HepG2 (cell line): ENCODE results near the gene TUBGCP3. TPM values are rescaled to one million over a fixed set of nuclear protein-coding genes. Genes with fewer than 3 reads are reported as not detected.

Source experiments
- GLI4 ChIP-seq: sonication (generic); formaldehyde crosslinking; IDR thresholded peaks from 2 replicates; pipeline ENCODE4 v1.5.1; 2020; ENCODE audit warnings: missing genetic modification reagents, mild to moderate bottlenecking, moderate library complexity, borderline replicate concordance
- JUNB ChIP-seq: sonication (generic); formaldehyde crosslinking; IDR thresholded peaks from 2 replicates; pipeline ENCODE4 v1.8.0; 2022; ENCODE audit warnings: missing genetic modification reagents, mild to moderate bottlenecking, borderline replicate concordance
- NFE2 ChIP-seq: sonication (generic); formaldehyde crosslinking; IDR thresholded peaks from 2 replicates; pipeline ENCODE4 v1.4.0; 2020; ENCODE audit warnings: missing genetic modification reagents
- SATB2 ChIP-seq: sonication (generic); formaldehyde crosslinking; IDR thresholded peaks from 2 replicates; pipeline ENCODE4 v1.5.0; 2020; ENCODE audit warnings: missing genetic modification reagents
- SNAPC2 ChIP-seq: sonication (generic); formaldehyde crosslinking; IDR thresholded peaks from 2 replicates; pipeline ENCODE4 v1.8.1; 2022; ENCODE audit warnings: mild to moderate bottlenecking, missing genetic modification reagents
- TARDBP ChIP-seq: sonication (generic); formaldehyde crosslinking; IDR thresholded peaks from 2 replicates; pipeline ENCODE4 v1.8.0; 2022; ENCODE audit warnings: mild to moderate bottlenecking, missing genetic modification reagents
- THYN1 ChIP-seq: sonication (generic); formaldehyde crosslinking; IDR thresholded peaks from 2 replicates; pipeline ENCODE4 v1.8.1; 2023; ENCODE audit warnings: low read depth, mild to moderate bottlenecking, moderate library complexity, missing genetic modification reagents, borderline replicate concordance
- ZNF138 ChIP-seq: sonication (generic); formaldehyde crosslinking; IDR thresholded peaks from 2 replicates; pipeline ENCODE4 v1.5.0; 2020; ENCODE audit warnings: mild to moderate bottlenecking, low read depth, missing genetic modification reagents
- ZNF343 ChIP-seq: sonication (generic); formaldehyde crosslinking; IDR thresholded peaks from 2 replicates; pipeline ENCODE4 v1.4.0; 2020; ENCODE audit warnings: mild to moderate bottlenecking, missing genetic modification reagents
- ZNF737 ChIP-seq: sonication (generic); formaldehyde crosslinking; IDR thresholded peaks from 2 replicates; pipeline ENCODE4 v1.5.0; 2020; ENCODE audit warnings: missing genetic modification reagents, mild to moderate bottlenecking, borderline replicate concordance
- ZNF777 ChIP-seq: sonication (generic); formaldehyde crosslinking; IDR thresholded peaks from 2 replicates; pipeline ENCODE4 v1.4.0; 2020; ENCODE audit warnings: missing genetic modification reagents
- ZNF790 ChIP-seq: sonication (generic); formaldehyde crosslinking; IDR thresholded peaks from 2 replicates; pipeline ENCODE4 v1.8.0; 2022; ENCODE audit warnings: missing genetic modification reagents, mild to moderate bottlenecking, borderline replicate concordance
- ZNF879 ChIP-seq: sonication (generic); formaldehyde crosslinking; IDR thresholded peaks from 2 replicates; pipeline ENCODE4 v1.8.1; 2023; ENCODE audit warnings: missing genetic modification reagents
- polyA plus RNA-seq, 8 experiments: library from polyadenylated mRNA; depleted of rRNA in 3 of 8; stranded (reverse) in 7 of 8; unstranded in 1 of 8; fragments of >200 nt; fragmentation: Illumina TruSeq in 4 of 8; extraction: Trizol in 4 of 8; gene quantifications; 2 replicates each; pipeline versions ENCODE4 v1.2.1 to v1.2.3, GENCODE V29; 2011 to 2016; ENCODE audit warnings: low read depth in 4 of 8, missing spikeins in 1 of 8, mixed read lengths in 1 of 8; ENCODE audit not compliant: insufficient read depth in 1 of 8
- total RNA-seq, 5 experiments: library from RNA; depleted of rRNA; stranded (reverse); fragments of >200 nt; fragmentation: Illumina TruSeq; extraction: Trizol; gene quantifications; 2 replicates each; pipeline ENCODE4 v1.2.3, GENCODE V29; 2016; ENCODE audit warnings: low read depth in 1 of 5
- TF ChIP-seq, protein P1 (sequence below): sonication (generic); formaldehyde crosslinking; IDR thresholded peaks from 2 replicates; pipeline ENCODE4 v1.4.0; 2020; ENCODE audit warnings: missing genetic modification reagents
- TF ChIP-seq, protein P2 (sequence below): IDR thresholded peaks from 2 replicates; pipeline ENCODE4 v1.6.1; 2016; ENCODE audit warnings: missing biosample characterization, missing genetic modification reagents, low read depth
- TF ChIP-seq, protein P3 (sequence below): sonication (generic); formaldehyde crosslinking; IDR thresholded peaks from 2 replicates; pipeline ENCODE4 v1.4.0; 2020; ENCODE audit warnings: mild to moderate bottlenecking, missing genetic modification reagents
- TF ChIP-seq, protein P4 (sequence below): sonication (generic); formaldehyde crosslinking; IDR thresholded peaks from 2 replicates; pipeline ENCODE4 v1.5.0; 2020; ENCODE audit warnings: mild to moderate bottlenecking, missing genetic modification reagents
- TF ChIP-seq, protein P5 (sequence below): sonication (generic); formaldehyde crosslinking; IDR thresholded peaks from 2 replicates; pipeline ENCODE4 v1.4.0; 2020; ENCODE audit warnings: missing genetic modification reagents, mild to moderate bottlenecking, borderline replicate concordance

Gene TUBGCP3
- total and polyA plus RNA-seq, 2 of the 13 experiments (the other 11 are each of a cell fraction or from before 2014, with no cell fraction given) = 12.6 to 15.5 TPM

DNA sequence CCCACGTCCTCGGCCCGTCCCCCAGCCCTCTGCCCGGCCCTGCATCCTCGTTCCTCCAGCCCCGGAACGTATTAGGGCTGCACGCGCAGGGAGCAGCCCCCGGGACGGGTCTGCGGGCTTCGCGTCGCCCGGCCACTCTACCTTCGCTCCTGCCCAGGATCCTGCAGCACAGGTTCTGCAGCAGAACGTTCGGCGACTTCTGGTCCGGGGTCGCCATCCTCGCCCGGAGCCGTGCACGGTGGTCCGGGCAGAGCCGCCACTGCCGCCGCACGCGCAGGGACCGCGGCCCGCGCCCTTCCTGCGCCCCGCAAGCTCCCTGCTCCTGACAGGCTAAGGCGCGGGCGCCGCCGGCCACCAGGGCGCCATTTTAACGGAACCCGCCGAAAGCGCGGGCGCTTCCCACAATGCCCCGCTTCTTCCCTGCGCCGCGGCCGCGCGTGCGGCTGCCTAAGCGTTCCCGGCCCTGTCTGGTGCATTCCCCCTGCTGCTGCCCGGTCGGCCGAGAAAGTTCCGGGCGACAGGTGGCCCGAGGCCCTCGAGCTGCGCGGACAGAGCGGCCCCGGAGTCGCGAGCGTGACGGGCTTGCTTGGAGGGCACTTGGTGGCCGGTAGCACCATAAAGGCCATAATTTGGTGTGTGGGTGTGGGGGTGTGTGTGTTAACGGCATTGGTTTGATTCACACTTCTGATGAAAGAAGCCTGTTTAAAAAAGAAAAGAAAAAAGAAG, at the start of gene TUBGCP3 (continued):
- TF ChIP-seq, protein P1, sequence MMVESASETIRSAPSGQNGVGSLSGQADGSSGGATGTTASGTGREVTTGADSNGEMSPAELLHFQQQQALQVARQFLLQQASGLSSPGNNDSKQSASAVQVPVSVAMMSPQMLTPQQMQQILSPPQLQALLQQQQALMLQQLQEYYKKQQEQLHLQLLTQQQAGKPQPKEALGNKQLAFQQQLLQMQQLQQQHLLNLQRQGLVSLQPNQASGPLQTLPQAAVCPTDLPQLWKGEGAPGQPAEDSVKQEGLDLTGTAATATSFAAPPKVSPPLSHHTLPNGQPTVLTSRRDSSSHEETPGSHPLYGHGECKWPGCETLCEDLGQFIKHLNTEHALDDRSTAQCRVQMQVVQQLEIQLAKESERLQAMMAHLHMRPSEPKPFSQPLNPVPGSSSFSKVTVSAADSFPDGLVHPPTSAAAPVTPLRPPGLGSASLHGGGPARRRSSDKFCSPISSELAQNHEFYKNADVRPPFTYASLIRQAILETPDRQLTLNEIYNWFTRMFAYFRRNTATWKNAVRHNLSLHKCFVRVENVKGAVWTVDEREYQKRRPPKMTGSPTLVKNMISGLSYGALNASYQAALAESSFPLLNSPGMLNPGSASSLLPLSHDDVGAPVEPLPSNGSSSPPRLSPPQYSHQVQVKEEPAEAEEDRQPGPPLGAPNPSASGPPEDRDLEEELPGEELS (CRISPR knock-in tag) = peak; percentile 68
- TF ChIP-seq GLI4 (CRISPR knock-in tag) (peak; percentile 92), NFE2 (CRISPR knock-in tag) (no peak), ZNF737 (peak; percentile 87; the same call in 1 of the 2 replicates), ZNF879 (CRISPR knock-in tag) (peak; percentile 99), JUNB (CRISPR knock-in tag) (peak; percentile 79), THYN1 (no peak), ZNF790 (CRISPR knock-in tag) (peak; percentile 93), ZNF138 (peak; percentile 97; the same call in 1 of the 2 replicates), TARDBP (CRISPR knock-in tag) (no peak; the same call in 1 of the 2 replicates), ZNF343 (peak; percentile 98), SATB2 (peak; percentile 92), SNAPC2 (CRISPR knock-in tag) (peak; percentile 41; the same call in 1 of the 2 replicates), ZNF777 (CRISPR knock-in tag) (peak; percentile 79)
- TF ChIP-seq, protein P2, sequence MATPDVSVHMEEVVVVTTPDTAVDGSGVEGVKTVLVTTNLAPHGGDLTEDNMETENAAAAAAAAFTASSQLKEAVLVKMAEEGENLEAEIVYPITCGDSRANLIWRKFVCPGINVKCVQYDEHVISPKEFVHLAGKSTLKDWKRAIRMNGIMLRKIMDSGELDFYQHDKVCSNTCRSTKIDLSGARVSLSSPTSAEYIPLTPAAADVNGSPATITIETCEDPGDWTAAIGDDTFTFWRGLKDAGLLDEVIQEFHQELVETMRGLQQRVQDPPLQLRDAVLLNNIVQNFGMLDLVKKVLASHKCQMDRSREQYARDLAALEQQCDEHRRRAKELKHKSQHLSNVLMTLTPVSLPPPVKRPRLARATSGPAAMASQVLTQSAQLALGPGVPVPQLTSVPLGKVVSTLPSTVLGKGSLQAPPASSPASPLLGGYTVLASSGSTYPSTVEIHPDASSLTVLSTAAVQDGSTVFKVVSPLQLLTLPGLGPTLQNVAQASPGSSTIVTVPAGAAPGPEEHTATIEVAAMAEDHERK (CRISPR knock-in tag) = peak; percentile 73
- TF ChIP-seq, protein P3, sequence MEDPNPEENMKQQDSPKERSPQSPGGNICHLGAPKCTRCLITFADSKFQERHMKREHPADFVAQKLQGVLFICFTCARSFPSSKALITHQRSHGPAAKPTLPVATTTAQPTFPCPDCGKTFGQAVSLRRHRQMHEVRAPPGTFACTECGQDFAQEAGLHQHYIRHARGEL = no peak; the same call in 1 of the 2 replicates
- TF ChIP-seq, protein P4, sequence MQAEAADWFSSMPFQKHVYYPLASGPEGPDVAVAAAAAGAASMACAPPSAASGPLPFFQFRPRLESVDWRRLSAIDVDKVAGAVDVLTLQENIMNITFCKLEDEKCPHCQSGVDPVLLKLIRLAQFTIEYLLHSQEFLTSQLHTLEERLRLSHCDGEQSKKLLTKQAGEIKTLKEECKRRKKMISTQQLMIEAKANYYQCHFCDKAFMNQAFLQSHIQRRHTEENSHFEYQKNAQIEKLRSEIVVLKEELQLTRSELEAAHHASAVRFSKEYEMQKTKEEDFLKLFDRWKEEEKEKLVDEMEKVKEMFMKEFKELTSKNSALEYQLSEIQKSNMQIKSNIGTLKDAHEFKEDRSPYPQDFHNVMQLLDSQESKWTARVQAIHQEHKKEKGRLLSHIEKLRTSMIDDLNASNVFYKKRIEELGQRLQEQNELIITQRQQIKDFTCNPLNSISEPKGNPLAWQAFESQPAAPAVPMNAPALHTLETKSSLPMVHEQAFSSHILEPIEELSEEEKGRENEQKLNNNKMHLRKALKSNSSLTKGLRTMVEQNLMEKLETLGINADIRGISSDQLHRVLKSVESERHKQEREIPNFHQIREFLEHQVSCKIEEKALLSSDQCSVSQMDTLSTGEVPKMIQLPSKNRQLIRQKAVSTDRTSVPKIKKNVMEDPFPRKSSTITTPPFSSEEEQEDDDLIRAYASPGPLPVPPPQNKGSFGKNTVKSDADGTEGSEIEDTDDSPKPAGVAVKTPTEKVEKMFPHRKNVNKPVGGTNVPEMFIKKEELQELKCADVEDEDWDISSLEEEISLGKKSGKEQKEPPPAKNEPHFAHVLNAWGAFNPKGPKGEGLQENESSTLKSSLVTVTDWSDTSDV = peak; percentile 82
- TF ChIP-seq, protein P5, sequence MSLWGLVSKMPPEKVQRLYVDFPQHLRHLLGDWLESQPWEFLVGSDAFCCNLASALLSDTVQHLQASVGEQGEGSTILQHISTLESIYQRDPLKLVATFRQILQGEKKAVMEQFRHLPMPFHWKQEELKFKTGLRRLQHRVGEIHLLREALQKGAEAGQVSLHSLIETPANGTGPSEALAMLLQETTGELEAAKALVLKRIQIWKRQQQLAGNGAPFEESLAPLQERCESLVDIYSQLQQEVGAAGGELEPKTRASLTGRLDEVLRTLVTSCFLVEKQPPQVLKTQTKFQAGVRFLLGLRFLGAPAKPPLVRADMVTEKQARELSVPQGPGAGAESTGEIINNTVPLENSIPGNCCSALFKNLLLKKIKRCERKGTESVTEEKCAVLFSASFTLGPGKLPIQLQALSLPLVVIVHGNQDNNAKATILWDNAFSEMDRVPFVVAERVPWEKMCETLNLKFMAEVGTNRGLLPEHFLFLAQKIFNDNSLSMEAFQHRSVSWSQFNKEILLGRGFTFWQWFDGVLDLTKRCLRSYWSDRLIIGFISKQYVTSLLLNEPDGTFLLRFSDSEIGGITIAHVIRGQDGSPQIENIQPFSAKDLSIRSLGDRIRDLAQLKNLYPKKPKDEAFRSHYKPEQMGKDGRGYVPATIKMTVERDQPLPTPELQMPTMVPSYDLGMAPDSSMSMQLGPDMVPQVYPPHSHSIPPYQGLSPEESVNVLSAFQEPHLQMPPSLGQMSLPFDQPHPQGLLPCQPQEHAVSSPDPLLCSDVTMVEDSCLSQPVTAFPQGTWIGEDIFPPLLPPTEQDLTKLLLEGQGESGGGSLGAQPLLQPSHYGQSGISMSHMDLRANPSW (CRISPR knock-in tag) = 0 out of 2 replicates have a peak, but pooled peaks have one; percentile 46
